ENCODE results near the gene FLRT2.

FLRT2 gene

GRCh38 chr14:85566603-85567002, 36.7 kb downstream of the FLRT2 start:
- no peak for DNase-seq

- DNase-seq: no peak
Observed at GRCh38 chr14:85572011-85572410, 42.1 kb downstream of the FLRT2 start.

GRCh38 chr14:85572845-85573244, 42.9 kb downstream of the FLRT2 start:
- DNase-seq: no peak

DNA sequence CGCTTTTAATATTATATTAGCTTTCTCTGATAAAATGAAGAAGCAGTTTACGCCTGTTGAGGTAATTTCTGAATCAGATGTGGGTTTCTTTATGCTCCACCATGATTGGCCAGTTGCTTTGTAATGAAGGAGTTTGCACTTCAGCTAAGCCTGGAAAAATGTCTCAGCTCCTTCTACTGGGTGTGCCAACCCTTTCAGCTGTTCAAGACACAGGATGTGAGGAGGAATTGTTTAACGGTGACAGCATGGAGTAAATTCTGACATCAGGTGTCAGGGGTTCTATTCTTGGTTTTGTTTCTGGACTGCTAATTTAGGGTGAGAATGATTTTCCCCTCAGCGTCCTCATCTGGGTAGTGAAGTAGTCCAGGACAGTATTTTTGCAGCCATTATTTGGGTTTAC, 43.5 kb downstream of the FLRT2 start:
- DNase-seq: no peak

GRCh38 chr14:85574853-85575616, 45.1 kb downstream of the FLRT2 start:
- no peak for DNase-seq

DNA sequence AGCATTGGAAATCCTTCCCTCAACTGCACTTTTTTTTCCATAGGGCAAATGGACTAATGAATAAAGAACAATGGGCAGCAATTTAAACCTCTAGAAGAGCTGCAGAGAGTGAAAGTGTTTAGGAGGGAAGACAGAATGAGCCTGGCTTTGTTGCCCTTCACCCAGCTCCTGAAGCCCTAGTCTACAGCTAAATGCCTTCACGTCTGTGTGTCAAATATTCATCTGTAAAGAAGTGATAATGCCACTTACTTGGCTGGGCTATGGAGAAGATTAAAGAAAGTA, 45.6 kb downstream of the FLRT2 start:
- DNase-seq: no peak

DNA sequence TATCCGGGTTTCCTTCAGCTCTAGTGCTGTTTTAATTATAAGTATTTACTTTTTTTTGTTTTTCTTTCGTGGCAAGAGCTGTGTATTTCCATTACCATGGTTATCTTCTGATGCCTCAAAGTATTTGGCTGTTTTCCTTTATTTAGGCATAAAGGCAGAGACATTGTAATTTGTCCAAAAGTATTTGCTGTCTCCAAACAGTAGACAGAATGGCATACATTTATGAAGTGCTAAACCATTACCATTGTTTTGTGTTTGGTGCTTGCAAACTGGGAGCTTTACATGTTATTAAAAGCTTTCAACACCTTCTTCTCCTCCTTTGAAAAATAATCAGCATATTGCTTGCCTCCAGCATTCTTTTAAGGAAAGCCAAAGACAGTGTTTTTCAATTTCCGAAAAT, 46.3 kb downstream of the FLRT2 start:
- DNase-seq: no peak

GRCh38 chr14:85576848-85577542, 47.1 kb downstream of the FLRT2 start:
- DNase-seq: no peak

- DNase-seq: no peak
Observed at GRCh38 chr14:85577543-85578114, 47.7 kb downstream of the FLRT2 start.

DNA sequence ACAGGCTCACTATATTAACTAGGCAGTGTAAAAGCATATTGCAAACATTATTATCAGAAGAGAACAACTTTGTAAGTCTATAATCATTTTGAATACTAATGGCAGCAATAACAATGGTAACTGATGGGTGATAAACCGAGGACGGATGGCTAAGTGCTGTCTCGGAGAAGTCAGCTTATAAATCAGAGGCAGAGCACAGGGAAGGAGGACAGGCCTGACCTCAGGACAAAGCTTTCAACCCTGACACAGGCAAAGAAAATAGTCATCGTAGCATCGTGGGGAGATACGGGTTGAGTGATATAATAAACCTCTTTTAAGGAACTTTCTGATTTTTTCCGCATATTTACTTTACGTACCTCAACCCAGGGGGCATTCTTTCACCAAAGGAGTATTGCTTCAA, 48.4 kb downstream of the FLRT2 start:
- DNase-seq: no peak

- no peak for DNase-seq
Observed at GRCh38 chr14:85578930-85579329, 49.0 kb downstream of the FLRT2 start.

- DNase-seq: no peak
Observed at GRCh38 chr14:85579942-85580341, 50.0 kb downstream of the FLRT2 start.

GRCh38 chr14:85580536-85581140, 50.7 kb downstream of the FLRT2 start:
- no peak for DNase-seq

DNA sequence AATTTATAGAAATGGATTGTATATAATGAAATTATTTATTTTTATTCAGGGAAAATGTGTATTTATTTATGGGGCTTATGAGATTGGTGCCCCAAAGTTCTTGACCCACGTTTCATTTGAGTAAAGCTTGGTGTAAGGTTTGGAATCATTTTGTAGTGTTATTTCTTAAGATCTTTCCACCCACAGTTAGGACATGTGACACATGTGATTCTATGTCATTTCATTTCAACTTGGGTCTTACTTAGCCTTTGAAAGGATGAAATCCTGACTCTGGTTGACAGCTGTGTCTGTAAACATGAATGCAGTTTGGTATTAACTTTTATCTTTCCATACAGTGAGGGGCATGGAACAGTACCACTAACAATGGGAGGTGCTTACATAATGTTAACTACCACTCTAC, 51.7 kb downstream of the FLRT2 start:
- no peak for DNase-seq

DNA sequence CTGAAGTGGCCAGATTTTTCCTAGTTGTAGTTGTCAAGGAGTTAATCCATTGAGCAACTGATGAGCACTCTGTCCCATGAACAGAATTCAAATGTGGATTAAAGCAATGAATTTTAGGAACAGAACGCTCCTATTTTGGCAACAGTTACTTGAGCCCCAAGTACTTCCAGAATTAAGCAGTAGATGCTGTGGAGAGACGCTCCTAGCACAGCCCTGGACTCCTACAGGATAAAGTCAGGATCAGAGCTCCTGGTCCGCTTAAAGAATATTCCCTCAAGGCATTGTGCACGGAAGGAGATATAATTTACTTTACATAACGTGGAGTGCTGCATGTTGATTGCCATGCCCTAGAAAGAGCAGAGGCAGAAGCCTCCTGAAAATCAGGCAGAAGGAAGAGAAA, 53.4 kb downstream of the FLRT2 start:
- no peak for DNase-seq

DNA sequence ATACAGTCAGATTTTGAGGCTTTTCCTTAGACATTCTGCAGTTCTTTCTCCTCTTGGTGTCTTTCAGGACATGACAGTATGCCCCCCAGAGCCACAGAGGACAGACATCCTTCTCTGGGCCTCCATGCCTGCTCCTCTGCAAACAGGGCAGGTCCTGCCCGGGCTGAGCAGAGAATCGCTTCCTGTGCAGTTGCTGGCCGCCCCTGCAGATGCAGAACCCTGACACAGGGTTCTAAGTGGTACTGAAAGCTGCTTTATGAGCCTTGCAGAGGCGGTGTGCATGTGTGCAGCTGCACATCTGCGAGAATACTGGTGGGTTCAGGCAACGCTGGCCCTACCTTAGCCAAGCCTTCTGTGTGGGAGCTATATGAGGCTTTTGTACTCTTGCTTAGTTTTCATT, 54.5 kb downstream of the FLRT2 start:
- no peak for DNase-seq

GRCh38 chr14:85587151-85587711, 57.3 kb downstream of the FLRT2 start:
- DNase-seq: no peak

GRCh38 chr14:85590784-85591183, 60.8 kb downstream of the FLRT2 start:
- no peak for DNase-seq

DNA sequence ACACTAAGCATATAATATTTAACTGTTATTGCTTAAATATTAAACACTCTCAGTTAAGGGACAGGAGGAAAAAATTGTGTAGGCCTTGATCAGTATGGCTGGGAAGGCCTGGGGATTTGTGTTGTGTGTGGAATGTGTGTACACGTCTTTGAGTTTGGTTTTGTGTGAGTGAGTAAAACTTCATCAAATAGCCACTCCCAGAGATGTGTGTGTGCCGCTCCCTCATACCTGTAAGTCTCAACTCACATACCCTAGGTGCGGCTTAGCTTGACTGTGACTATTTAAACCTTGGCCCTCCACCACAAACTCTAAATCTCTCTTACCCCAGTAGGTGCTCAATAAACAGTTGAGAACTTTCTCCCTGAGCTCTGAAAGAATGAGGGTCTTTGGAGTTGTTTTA, 64.3 kb downstream of the FLRT2 start:
- no peak for DNase-seq

DNA sequence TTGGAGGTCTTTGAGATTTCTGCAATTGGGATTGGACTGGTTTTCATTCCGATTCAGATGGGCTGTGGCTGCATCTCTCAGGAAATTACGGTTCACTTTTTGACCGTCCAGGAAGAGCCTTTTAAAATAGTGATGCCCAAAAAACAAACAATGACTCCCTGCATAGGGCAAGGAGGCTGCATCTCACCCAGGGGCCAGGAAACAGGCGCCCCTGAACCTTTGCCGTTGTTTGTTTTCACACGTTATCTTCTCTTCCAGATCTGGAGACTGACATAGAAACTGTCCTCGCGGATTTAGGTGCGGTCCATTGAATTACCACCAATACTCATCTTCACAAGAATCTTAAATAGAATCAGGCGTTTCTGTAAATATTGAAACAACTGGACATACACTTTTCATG, 66.0 kb downstream of the FLRT2 start:
- no peak for DNase-seq

DNA sequence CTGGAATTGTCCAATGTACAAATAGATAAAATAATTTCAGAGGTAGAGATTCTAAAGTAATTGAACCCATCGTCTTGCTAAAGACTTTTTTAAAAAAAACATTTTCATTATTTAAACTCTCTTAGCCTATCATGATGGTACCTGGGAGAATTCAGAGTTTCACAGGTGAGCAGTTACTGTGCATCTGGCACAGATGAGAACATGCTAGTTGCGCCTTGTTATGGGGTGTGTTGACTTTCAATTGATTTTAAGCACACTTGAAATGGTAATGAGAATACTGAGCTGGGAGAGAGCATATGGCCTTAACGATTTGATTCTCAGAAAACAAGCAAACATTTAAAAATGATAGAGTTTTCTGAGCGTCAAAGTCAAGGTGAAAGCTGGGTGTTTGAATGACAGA, 66.6 kb downstream of the FLRT2 start:
- DNase-seq: no peak

- no peak for DNase-seq
Observed at GRCh38 chr14:85597701-85598100, 67.8 kb downstream of the FLRT2 start.

DNA sequence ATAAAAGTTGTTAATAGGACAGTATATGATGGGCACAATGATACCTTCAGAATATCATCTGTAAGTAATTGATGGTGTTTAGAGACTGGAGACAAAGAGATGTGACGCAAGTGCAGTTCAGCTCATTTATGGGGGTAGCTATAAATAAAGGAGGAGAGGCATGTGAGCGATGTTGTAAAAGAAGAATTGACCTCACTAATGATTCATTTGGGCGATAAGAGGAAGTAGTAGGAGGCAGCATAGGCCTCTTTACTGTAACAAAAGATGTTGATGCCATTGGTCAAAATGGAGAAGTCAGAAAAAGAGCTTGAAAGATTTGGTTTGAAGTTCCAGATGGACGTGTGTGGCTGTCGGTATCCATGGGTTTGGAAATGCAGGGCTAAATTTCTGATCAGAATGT, 70.0 kb downstream of the FLRT2 start:
- no peak for DNase-seq

- DNase-seq: no peak
Observed at GRCh38 chr14:85601246-85601645, 71.3 kb downstream of the FLRT2 start.

All from activated CD4-positive, alpha-beta T cell treated with anti-CD3 and anti-CD28 coated beads, Interleukin-2, amount 50 U/mL, for 48 hours (primary cell).